HL-60 (cell line): ENCODE measurements around the gene ARHGAP24.

Experiments
- DNase-seq, 2 experiments: peaks; one replicate each; pipeline ENCODE4 v3.0.0-alpha.2; 2010 to 2020; ENCODE audit warnings: low read depth in 1 of 2, low spot score in 1 of 2
- H3K27ac ChIP-seq: fragments of 250-450 bp; sonication (Bioruptor Pico); replicated peaks from 2 replicates; pipeline ENCODE4 v1.5.1; 2020; ENCODE audit warnings: mild to moderate bottlenecking, moderate library complexity
- H3K27me3 ChIP-seq: fragments of 250-450 bp; sonication (Bioruptor Pico); 2 replicates; pipeline ENCODE4 v1.5.1; 2021; ENCODE audit warnings: mild to moderate bottlenecking, moderate library complexity; ENCODE audit not compliant: insufficient read depth, poor library complexity, severe bottlenecking
- H3K4me3 ChIP-seq: replicated peaks from 2 replicates; pipeline ENCODE4 v1.5.1; 2011; ENCODE audit warnings: mild to moderate bottlenecking, control low read depth, low read length; ENCODE audit not compliant: insufficient read depth
- CTCF ChIP-seq: IDR thresholded peaks from one replicate; pipeline ENCODE4 v1.5.1; 2011; ENCODE audit warnings: low read length, control low read depth, inconsistent platforms; ENCODE audit not compliant: insufficient read depth
- GABPA ChIP-seq: IDR thresholded peaks from 2 replicates; pipeline ENCODE4 v1.6.1; 2012; ENCODE audit warnings: low read depth
- POLR2AphosphoS5 ChIP-seq: IDR thresholded peaks from 2 replicates; pipeline ENCODE4 v1.6.1; 2012; ENCODE audit warnings: low read depth
- REST ChIP-seq: IDR thresholded peaks from 2 replicates; pipeline ENCODE4 v1.6.1; 2012; ENCODE audit warnings: low read depth; ENCODE audit not compliant: insufficient replicate concordance
- SPI1 ChIP-seq: IDR thresholded peaks from 2 replicates; pipeline ENCODE4 v1.6.1; 2012; ENCODE audit warnings: low read depth, mild to moderate bottlenecking, borderline replicate concordance

Gene ARHGAP24

GRCh38 chr4:85697854-85698253, 222.9 kb downstream of the ARHGAP24 start:
- Histone ChIP-seq H3K27ac (no peak overlapping the region; the same call in 1 of the 2 replicates), H3K27me3 (no peaks in the 10 kb centered on the region), H3K4me3 (no peak overlapping the region)
- TF ChIP-seq CTCF: no peak
- TF ChIP-seq REST: no peak
- TF ChIP-seq SPI1: no peak
- TF ChIP-seq GABPA: no peak
- TF ChIP-seq POLR2AphosphoS5: no peak
- peak in 1 of 2 experiments; percentile 39 for DNase-seq

- peak in 1 of 2 experiments; percentile 50 for DNase-seq
- H3K27ac ChIP-seq: no peak overlapping the region
- no peak overlapping the region for H3K4me3 ChIP-seq
- TF ChIP-seq POLR2AphosphoS5: peak; percentile 25; the same call in 1 of the 2 replicates
- TF ChIP-seq CTCF: no peak
- no peak for TF ChIP-seq SPI1
- no peak for TF ChIP-seq REST
- no peak for TF ChIP-seq GABPA
- H3K27me3 ChIP-seq: no peaks in the 10 kb centered on the region
Observed at GRCh38 chr4:85700362-85700761, 225.4 kb downstream of the ARHGAP24 start.

GRCh38 chr4:85701861-85702321, 226.9 kb downstream of the ARHGAP24 start:
- H3K27ac ChIP-seq: no peak overlapping the region
- H3K4me3 ChIP-seq: no peak overlapping the region
- TF ChIP-seq GABPA (no peak), POLR2AphosphoS5 (no peak), CTCF (no peak), REST (no peak), SPI1 (peak; percentile 47; the same call in 1 of the 2 replicates)
- H3K27me3 ChIP-seq: no peaks in the 10 kb centered on the region
- DNase-seq: no peak
